BE2C (cell line): ENCODE measurements around the gene RGL1.

Source experiments
- DNase-seq: peaks from one replicate; pipeline ENCODE4 v3.0.0-alpha.2; 2020
- H3K27me3 ChIP-seq: fragments of 250-450 bp; sonication (Bioruptor Pico); 2 replicates; pipeline ENCODE4 v1.5.1; 2020; ENCODE audit warnings: mild to moderate bottlenecking
- H3K36me3 ChIP-seq: fragments of 250-450 bp; sonication (Bioruptor Pico); 2 replicates; pipeline ENCODE4 v1.5.1; 2020; ENCODE audit warnings: mild to moderate bottlenecking
- H3K4me1 ChIP-seq: fragments of 250-450 bp; sonication (Bioruptor Pico); 2 replicates; pipeline ENCODE4 v1.5.1; 2020
- H3K4me3 ChIP-seq: 2 replicates; pipeline ENCODE4 v1.5.1; 2011; ENCODE audit warnings: low read depth, low read length
- H3K9me3 ChIP-seq: fragments of 250-450 bp; sonication (Bioruptor Pico); 2 replicates; pipeline ENCODE4 v1.5.1; 2020
- TF ChIP-seq, protein P1 (sequence below): IDR thresholded peaks from 2 replicates; pipeline ENCODE4 v1.5.1; 2012; ENCODE audit warnings: mild to moderate bottlenecking, low read depth, low read length

RGL1 gene

DNA sequence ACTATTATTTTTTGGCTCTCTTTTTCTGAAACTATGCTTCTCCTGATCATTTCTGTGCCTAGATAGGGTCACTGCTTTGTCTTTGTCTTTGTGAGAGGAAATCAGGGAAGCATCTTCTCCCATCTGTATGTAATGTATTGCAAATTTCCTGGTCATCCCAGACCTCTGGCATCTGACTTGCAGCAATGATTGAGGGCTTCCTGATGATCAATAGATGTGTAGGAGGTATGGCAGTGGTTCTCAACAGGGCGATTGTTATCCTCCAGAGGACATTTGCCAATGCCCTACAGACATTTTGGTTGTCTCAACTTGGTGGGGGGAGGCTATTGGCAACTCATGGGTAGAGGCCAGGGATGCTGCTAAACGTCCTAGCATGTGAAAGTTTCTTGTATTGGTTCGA is 64.7 kb downstream of the RGL1 start:
- Histone ChIP-seq H3K4me1 (no peaks in the 10 kb centered on the region), H3K4me3 (no peak overlapping the region), H3K27me3 (no peaks in the 10 kb centered on the region), H3K36me3 (no peaks in the 10 kb centered on the region), H3K9me3 (no peaks in the 10 kb centered on the region)
- TF ChIP-seq, protein P1, sequence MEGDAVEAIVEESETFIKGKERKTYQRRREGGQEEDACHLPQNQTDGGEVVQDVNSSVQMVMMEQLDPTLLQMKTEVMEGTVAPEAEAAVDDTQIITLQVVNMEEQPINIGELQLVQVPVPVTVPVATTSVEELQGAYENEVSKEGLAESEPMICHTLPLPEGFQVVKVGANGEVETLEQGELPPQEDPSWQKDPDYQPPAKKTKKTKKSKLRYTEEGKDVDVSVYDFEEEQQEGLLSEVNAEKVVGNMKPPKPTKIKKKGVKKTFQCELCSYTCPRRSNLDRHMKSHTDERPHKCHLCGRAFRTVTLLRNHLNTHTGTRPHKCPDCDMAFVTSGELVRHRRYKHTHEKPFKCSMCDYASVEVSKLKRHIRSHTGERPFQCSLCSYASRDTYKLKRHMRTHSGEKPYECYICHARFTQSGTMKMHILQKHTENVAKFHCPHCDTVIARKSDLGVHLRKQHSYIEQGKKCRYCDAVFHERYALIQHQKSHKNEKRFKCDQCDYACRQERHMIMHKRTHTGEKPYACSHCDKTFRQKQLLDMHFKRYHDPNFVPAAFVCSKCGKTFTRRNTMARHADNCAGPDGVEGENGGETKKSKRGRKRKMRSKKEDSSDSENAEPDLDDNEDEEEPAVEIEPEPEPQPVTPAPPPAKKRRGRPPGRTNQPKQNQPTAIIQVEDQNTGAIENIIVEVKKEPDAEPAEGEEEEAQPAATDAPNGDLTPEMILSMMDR: no peak
- DNase-seq: no peak

DNA sequence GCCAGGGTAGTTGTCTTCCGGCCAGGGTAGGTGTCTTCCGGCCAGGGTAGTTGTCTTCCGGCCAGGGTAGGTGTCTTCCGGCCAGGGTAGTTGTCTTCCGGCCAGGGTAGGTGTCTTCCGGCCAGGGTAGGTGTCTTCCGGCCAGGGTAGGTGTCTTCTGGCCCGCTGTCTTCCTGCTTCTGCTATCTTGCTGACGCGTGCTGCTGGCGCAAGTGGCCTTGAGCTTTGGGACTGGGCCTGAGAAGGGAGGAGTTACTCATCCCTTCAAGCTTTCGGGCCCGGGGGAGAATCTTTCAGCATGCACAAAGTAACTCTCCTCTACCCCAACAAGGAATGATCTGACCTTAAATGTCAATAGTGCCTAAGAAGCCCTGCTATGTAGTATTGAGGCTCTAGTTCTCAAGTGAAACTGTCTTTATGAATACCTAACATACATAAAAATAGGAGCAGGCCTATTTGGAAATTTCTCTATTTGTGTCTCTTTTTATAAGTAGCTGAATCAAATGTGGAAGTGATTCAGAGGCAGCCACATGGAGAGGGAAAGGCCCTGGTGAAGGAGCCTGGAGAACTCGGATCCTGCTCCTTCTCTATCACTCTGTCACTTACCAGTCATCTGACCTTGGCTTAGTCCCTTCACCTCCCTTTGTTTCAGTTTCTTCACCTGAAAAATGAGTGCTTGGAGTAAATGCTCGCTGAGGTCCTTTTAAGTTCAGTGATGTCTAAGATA is 65.6 kb downstream of the RGL1 start:
- H3K4me1 ChIP-seq: no peaks in the 10 kb centered on the region
- no peak for DNase-seq
- H3K36me3 ChIP-seq: no peaks in the 10 kb centered on the region
- H3K4me3 ChIP-seq: no peak overlapping the region
- H3K27me3 ChIP-seq: no peaks in the 10 kb centered on the region
- TF ChIP-seq, protein P1: no peak
- no peaks in the 10 kb centered on the region for H3K9me3 ChIP-seq

DNA sequence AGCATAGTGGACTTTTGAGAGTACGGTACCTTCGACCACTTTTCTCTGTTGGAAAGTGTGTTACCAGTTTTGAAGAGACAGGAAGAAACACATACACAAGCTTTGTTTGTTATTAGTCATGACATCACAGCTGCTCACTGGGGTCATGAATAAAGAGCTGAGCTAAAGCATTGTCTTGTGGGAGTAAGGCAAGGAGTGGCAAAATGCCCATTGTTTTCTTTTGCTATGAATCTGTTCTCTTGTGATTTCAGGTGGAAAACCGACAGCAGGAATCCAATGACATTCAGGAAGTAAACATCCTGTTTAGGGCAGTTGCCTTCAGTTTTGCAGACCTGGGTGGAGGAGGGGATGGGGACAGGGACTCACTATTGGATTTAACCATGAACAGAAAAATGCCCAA is 66.2 kb downstream of the RGL1 start:
- Histone ChIP-seq H3K27me3 (no peaks in the 10 kb centered on the region), H3K4me1 (no peaks in the 10 kb centered on the region), H3K9me3 (no peaks in the 10 kb centered on the region), H3K4me3 (no peak overlapping the region), H3K36me3 (no peaks in the 10 kb centered on the region)
- TF ChIP-seq, protein P1: no peak
- DNase-seq: no peak

DNA sequence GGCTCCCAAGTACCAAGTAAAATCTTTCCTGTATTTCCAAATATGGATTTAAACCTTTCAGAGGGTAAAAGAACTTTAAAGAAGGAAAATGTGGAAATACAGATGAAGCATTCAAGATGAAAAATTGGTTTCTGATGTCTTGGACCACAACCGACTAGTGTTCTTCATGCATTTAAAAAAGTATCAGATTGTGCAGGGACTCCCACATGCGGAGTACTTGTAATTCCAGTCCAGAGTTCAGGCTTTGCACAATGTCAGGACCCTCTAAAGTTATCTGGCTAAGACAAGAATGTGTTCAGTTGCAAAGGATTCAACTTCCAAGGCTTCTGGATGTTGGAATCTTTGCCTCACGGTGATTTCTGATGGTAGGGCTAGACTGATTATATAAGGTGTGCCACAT is 66.7 kb downstream of the RGL1 start:
- H3K4me3 ChIP-seq: no peak overlapping the region
- no peaks in the 10 kb centered on the region for H3K4me1 ChIP-seq
- no peak for DNase-seq
- no peaks in the 10 kb centered on the region for H3K36me3 ChIP-seq
- no peaks in the 10 kb centered on the region for H3K9me3 ChIP-seq
- no peaks in the 10 kb centered on the region for H3K27me3 ChIP-seq
- TF ChIP-seq, protein P1: no peak

DNA sequence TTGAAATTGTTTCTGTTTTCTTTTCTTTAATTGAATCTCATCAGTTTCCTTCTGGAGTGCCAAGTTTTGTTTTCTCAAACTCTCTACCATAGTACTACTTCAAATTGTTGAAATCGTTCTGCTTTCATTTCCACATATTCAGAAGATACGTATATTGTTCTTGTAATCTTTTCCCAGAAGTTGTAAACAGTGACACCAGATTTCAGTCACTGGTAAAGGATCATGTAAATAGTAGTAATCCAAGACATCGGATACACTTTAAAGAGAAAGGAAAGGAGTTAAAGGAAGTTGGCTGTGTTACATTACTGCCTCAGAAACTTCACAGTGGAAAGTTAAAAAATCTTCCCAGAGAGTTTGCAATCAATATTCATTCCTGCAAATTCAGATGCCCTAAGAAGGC is 67.5 kb downstream of the RGL1 start:
- TF ChIP-seq, protein P1: no peak
- H3K4me3 ChIP-seq: no peak overlapping the region
- no peaks in the 10 kb centered on the region for H3K36me3 ChIP-seq
- no peaks in the 10 kb centered on the region for H3K27me3 ChIP-seq
- no peaks in the 10 kb centered on the region for H3K9me3 ChIP-seq
- no peak for DNase-seq
- H3K4me1 ChIP-seq: no peaks in the 10 kb centered on the region

DNA sequence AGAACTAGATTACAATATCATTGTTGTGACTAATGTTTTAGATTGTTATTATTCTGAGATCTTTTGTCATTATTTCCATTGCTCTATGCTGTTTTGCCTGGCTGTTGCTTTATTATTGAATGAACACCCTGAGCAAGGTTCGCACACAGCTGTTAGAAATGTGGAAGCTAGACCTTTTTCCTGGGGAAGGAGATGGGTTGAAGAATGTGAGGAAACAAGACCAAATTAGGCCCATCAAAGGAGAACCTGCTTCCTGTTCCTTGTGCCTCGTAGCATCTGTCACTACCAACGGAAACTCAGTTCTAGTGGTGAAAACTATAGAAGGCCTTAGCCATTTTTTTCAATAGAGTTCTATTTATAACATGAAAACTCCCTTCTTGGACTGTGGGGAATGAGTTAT is 68.7 kb downstream of the RGL1 start:
- no peaks in the 10 kb centered on the region for H3K9me3 ChIP-seq
- H3K4me1 ChIP-seq: no peaks in the 10 kb centered on the region
- no peaks in the 10 kb centered on the region for H3K27me3 ChIP-seq
- TF ChIP-seq, protein P1: no peak
- DNase-seq: no peak
- no peaks in the 10 kb centered on the region for H3K36me3 ChIP-seq
- no peak overlapping the region for H3K4me3 ChIP-seq
